Gastroesophageal sphincter (tissue), 3 donors: ENCODE results near the gene CBR1.
"Not testable (repeated sequence)": the region's sequence is repeated elsewhere in the genome, so short reads cannot be mapped to it uniquely, and the experiment has no call there.

Experiments used
- CTCF ChIP-seq, 4 experiments: fragments of 200-600 bp in 2 of 4; fragments of 450-650 bp in 2 of 4; sonication (generic) in 1 of 4; IDR thresholded peaks; one replicate each; pipeline ENCODE4 v1.5.1; 2017 to 2019; ENCODE audit warnings: antibody characterized with exemption in 4 of 4, mild to moderate bottlenecking in 2 of 4, moderate library complexity in 2 of 4
- EP300 ChIP-seq: sonication (generic); formaldehyde crosslinking; IDR thresholded peaks from one replicate; pipeline ENCODE4 v1.6.1; 2017; ENCODE audit warnings: antibody characterized with exemption, mild to moderate bottlenecking
- POLR2A ChIP-seq, 2 donors: fragments of 450-650 bp; IDR thresholded peaks; one replicate each; pipeline ENCODE4 v1.6.1; 2017; ENCODE audit warnings: antibody characterized with exemption in 2 of 2, mild to moderate bottlenecking in 2 of 2, moderate library complexity in 1 of 2
- POLR2AphosphoS5 ChIP-seq: sonication (generic); formaldehyde crosslinking; IDR thresholded peaks from one replicate; pipeline ENCODE4 v1.6.1; 2017; ENCODE audit warnings: antibody characterized with exemption

DNA sequence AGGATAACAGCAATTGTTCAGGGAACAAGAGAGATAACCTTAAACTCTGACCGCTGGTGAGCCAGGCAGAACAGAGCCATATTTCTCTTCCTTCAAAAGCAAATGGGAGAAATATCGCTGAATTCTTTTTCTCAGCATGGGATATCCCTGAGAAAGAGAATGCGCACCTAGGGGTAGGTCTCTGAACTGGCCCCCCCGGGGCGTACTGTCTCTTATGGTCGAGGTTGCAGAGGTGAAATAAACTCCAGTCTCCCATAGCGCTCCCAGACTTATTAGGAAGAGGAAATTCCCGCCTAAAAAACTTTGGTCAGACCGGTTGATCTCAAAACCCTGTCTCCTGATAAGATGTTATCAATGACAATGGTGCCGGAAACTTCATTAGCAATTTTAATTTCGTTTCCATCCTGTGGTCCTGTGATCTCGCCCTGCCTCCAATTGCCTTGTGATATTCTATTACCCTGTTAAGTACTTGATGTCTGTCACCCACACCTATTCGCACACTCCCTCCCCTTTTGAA lies 29.9 kb downstream of the CBR1 start:
- not testable (repeated sequence) for TF ChIP-seq EP300; POLR2AphosphoS5; POLR2A (IDR thresholded peaks at IDR 0.05); CTCF (IDR thresholded peaks at IDR 0.05)
